Stomach (tissue), 4 donors: ENCODE data around the gene UBXN4.

Experiments used
- CTCF ChIP-seq, 7 experiments: fragments of 450-650 bp in 4 of 7; fragments of 200-600 bp in 3 of 7; sonication (generic) in 3 of 7; IDR thresholded peaks; one replicate each; pipeline ENCODE4 v1.5.1; 2016 to 2019; ENCODE audit warnings: antibody characterized with exemption in 7 of 7, control low read depth in 2 of 7, mild to moderate bottlenecking in 1 of 7
- POLR2A ChIP-seq, 4 donors: fragments of 450-650 bp; IDR thresholded peaks; one replicate each; pipeline ENCODE4 v1.6.1; 2016; ENCODE audit warnings: antibody characterized with exemption in 4 of 4, control low read depth in 2 of 4, mild to moderate bottlenecking in 1 of 4, moderate library complexity in 1 of 4

- TF ChIP-seq CTCF (IDR thresholded peaks at IDR 0.05) (no peak), POLR2A (IDR thresholded peaks at IDR 0.05) (no peak)
Observed at GRCh38 chr2:135733045-135733444, 8.6 kb upstream of the UBXN4 start.
